WI38 (cell line): ENCODE results near the gene SYT8.

Source experiments
- H3K4me3 ChIP-seq: 2 replicates; pipeline ENCODE4 v1.5.1; 2011; ENCODE audit warnings: low read depth, mild to moderate bottlenecking, control low read depth, low read length
- CTCF ChIP-seq: IDR thresholded peaks from 2 replicates; pipeline ENCODE4 v1.5.1; 2012; ENCODE audit warnings: low read depth, mild to moderate bottlenecking, control low read depth, low read length

The SYT8 gene

GRCh38 chr11:1834062-1834610 is 654 bp upstream of the SYT8 start:
- H3K4me3 ChIP-seq, result no peak overlapping the region
- TF ChIP-seq CTCF, result no peak

GRCh38 chr11:1835671-1836010 is 851 bp downstream of the SYT8 start:
- H3K4me3 ChIP-seq, result no peak overlapping the region
- TF ChIP-seq CTCF, result no peak

- no peak for TF ChIP-seq CTCF
- H3K4me3 ChIP-seq, result no peak overlapping the region
Measured at GRCh38 chr11:1836011-1836945, 1.5 kb downstream of the SYT8 start.

- TF ChIP-seq CTCF, result peak; percentile 90
- no peak overlapping the region for H3K4me3 ChIP-seq
Measured at GRCh38 chr11:1837171-1838076, 2.6 kb downstream of the SYT8 start.

- H3K4me3 ChIP-seq, result no peak overlapping the region
- no peak for TF ChIP-seq CTCF
Measured at GRCh38 chr11:1838077-1838425, 3.3 kb downstream of the SYT8 start.

GRCh38 chr11:1838426-1839144 is 3.8 kb downstream of the SYT8 start, which contains the start of gene TNNI2:
TNNI2 (plus strand) TSS chr11:1838981; CDS start chr11:1839697, 716 bp downstream.
- H3K4me3 ChIP-seq, result no peak within 1 kb of the TSS
- no peak for TF ChIP-seq CTCF
